Dedifferentiated amniotic fluid mesenchymal stem cell (primary cell): ENCODE results near the gene PLXDC1.
"Not testable (repeated sequence)": the region's sequence is repeated elsewhere in the genome, so short reads cannot be mapped to it uniquely, and the experiment has no call there.

ENCODE experiments used
- DNase-seq: peaks from one replicate; pipeline ENCODE4 v3.0.0-alpha.2; 2016; ENCODE audit errors: extremely low spot score

Gene PLXDC1

GRCh38 chr17:39181303-39181702 lies 29.9 kb upstream of the PLXDC1 start:
- no peak for DNase-seq

GRCh38 chr17:39178536-39178935 lies 27.1 kb upstream of the PLXDC1 start:
- peak; percentile 63 for DNase-seq

GRCh38 chr17:39177256-39177655 lies 25.8 kb upstream of the PLXDC1 start:
- no peak for DNase-seq

GRCh38 chr17:39175695-39176093 lies 24.3 kb upstream of the PLXDC1 start:
- no peak for DNase-seq

GRCh38 chr17:39174920-39175694 lies 23.7 kb upstream of the PLXDC1 start:
- peak; percentile 49 for DNase-seq

- DNase-seq, result no peak
These were observed 22.3 kb upstream of the PLXDC1 start for GRCh38 chr17:39173526-39174274.

- no peak for DNase-seq
These were observed 21.6 kb upstream of the PLXDC1 start for GRCh38 chr17:39173080-39173479.

- no peak for DNase-seq
These were observed 20.5 kb upstream of the PLXDC1 start for GRCh38 chr17:39171933-39172332.

GRCh38 chr17:39170558-39170957 lies 19.1 kb upstream of the PLXDC1 start:
- no peak for DNase-seq

- no peak for DNase-seq
These were observed 18.7 kb upstream of the PLXDC1 start for GRCh38 chr17:39170109-39170508.

- DNase-seq, result no peak
These were observed 18.1 kb upstream of the PLXDC1 start for GRCh38 chr17:39169518-39169917.

- no peak for DNase-seq
These were observed 17.7 kb upstream of the PLXDC1 start for GRCh38 chr17:39169101-39169500.

GRCh38 chr17:39168503-39168902 lies 17.1 kb upstream of the PLXDC1 start:
- DNase-seq, result not testable (repeated sequence)

GRCh38 chr17:39167476-39167875 lies 16.0 kb upstream of the PLXDC1 start:
- DNase-seq, result no peak

- no peak for DNase-seq
These were observed 15.2 kb upstream of the PLXDC1 start for GRCh38 chr17:39166437-39167335.

GRCh38 chr17:39165841-39166349 lies 14.5 kb upstream of the PLXDC1 start, which contains the start of gene ARL5C:
Gene ARL5C, minus strand, starts transcription at chr17:39166161. Its CDS starts 401 bp downstream, at chr17:39165760.
- DNase-seq, result no peak

GRCh38 chr17:39165178-39165840 lies 13.9 kb upstream of the PLXDC1 start:
- DNase-seq, result no peak

GRCh38 chr17:39164675-39165143 lies 13.3 kb upstream of the PLXDC1 start:
- DNase-seq, result peak; percentile 80

- DNase-seq, result no peak
These were observed 10.5 kb upstream of the PLXDC1 start for GRCh38 chr17:39161962-39162361.

- DNase-seq, result no peak
These were observed 7.2 kb upstream of the PLXDC1 start for GRCh38 chr17:39158623-39159022.

- DNase-seq, result no peak
These were observed 5.1 kb upstream of the PLXDC1 start for GRCh38 chr17:39156491-39156890.
